ENCODE data around the gene GJC3. TPM values are rescaled to one million over a fixed set of nuclear protein-coding genes. Genes with fewer than 3 reads are reported as not detected.

GJC3 gene
- total and polyA plus RNA-seq, 2 donors from 2014 or later = 0.73 TPM; not detected in 1

- TF ChIP-seq CTCF (IDR thresholded peaks at IDR 0.05; ENCODE audit: borderline replicate concordance, extremely low read depth, insufficient read depth) = no peak
- H3K9ac ChIP-seq (ENCODE audit: low read length in 3 of 3) = peak overlapping the region in 1 of 3 donors; percentile 36
- no peak for FAIRE-seq
- H3K4me1 ChIP-seq (ENCODE audit: control insufficient read depth in 2 of 3, insufficient read depth in 2 of 3, low read depth in 1 of 3, low read length in 3 of 3) = peaks cover 0 to 4% (median 0%) of the 10 kb centered on the region in 3 donors
- peak overlapping the region in 1 of 3 donors; percentile 46 for H3K4me3 ChIP-seq (ENCODE audit: low read length in 3 of 3)
- no peak for DNase-seq
- intact Hi-C loops (cut with DNase I) = no loop called here
- H3K27me3 ChIP-seq (ENCODE audit: control insufficient read depth, insufficient read depth, low read length) = no peaks in the 10 kb centered on the region
- H3K36me3 ChIP-seq (ENCODE audit: control insufficient read depth in 2 of 3, insufficient read depth in 3 of 3, low read length in 3 of 3) = no peaks in the 10 kb centered on the region
- H3K27ac ChIP-seq (ENCODE audit: low read depth in 2 of 2, low read length in 2 of 2) = no peak overlapping the region
- no peaks in the 10 kb centered on the region for H3K9me3 ChIP-seq (ENCODE audit: control insufficient read depth in 2 of 3, insufficient read depth in 1 of 3, low read length in 3 of 3)
Observed at GRCh38 chr7:99929730-99930053, 272 bp upstream of the GJC3 start.

DNA sequence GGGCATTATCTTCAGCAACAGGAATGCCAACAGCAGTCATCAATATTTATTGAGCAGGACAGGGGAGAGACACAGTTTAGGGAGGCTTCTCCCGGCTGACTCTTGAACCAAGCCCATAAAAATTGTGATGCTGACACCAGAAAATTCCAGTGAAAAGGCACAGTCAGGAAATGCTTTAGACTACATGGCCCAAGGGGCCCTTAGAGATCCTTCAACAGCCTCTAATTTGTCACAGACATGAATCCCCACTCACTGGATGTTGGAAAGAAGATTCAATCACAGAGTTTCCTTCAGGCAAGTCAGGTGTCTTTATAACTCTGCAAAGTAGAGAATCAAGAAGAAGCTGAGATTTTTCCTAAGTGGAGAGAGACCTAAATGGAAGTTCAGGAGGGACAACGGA, 1.2 kb downstream of the GJC3 start:
- TF ChIP-seq CTCF (IDR thresholded peaks at IDR 0.05; ENCODE audit: borderline replicate concordance, extremely low read depth, insufficient read depth) = no peak
- intact Hi-C loops (cut with DNase I) = no loop called here
- no peaks in the 10 kb centered on the region for H3K27me3 ChIP-seq (ENCODE audit: control insufficient read depth, insufficient read depth, low read length)
- H3K4me3 ChIP-seq (ENCODE audit: low read length in 3 of 3) = no peak overlapping the region
- DNase-seq (no peak), FAIRE-seq (no peak)
- peaks cover 0 to 4% (median 0%) of the 10 kb centered on the region in 3 donors for H3K4me1 ChIP-seq (ENCODE audit: control insufficient read depth in 2 of 3, insufficient read depth in 2 of 3, low read depth in 1 of 3, low read length in 3 of 3)
- H3K9ac ChIP-seq (ENCODE audit: low read length in 3 of 3) = no peak overlapping the region
- H3K9me3 ChIP-seq (ENCODE audit: control insufficient read depth in 2 of 3, insufficient read depth in 1 of 3, low read length in 3 of 3) = no peaks in the 10 kb centered on the region
- H3K36me3 ChIP-seq (ENCODE audit: control insufficient read depth in 2 of 3, insufficient read depth in 3 of 3, low read length in 3 of 3) = no peaks in the 10 kb centered on the region
- H3K27ac ChIP-seq (ENCODE audit: low read depth in 2 of 2, low read length in 2 of 2) = no peak overlapping the region

DNA sequence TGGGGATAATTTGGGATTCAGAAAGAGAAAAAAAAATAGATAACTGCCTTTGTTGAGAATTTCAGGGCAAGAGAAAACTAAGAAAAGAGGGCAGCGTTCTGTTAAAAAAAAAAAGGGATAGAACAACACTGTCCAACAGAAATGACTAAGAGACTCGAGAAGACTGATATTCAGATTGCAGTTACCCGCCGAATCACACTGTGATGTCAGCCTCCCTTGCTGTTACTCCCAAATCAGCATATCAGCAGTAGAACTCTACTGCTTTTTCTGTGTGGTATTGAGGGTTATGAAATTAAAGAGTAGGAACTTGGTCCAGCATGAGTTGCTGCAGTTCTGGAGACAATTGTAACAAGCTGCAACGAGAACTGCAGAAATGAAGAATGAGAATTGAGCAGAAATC, 1.9 kb downstream of the GJC3 start:
- Histone ChIP-seq H3K4me3 (ENCODE audit: low read length in 3 of 3) (no peak overlapping the region), H3K4me1 (ENCODE audit: control insufficient read depth in 2 of 3, insufficient read depth in 2 of 3, low read depth in 1 of 3, low read length in 3 of 3) (peaks cover 0 to 4% (median 0%) of the 10 kb centered on the region in 3 donors), H3K9me3 (ENCODE audit: control insufficient read depth in 2 of 3, insufficient read depth in 1 of 3, low read length in 3 of 3) (no peaks in the 10 kb centered on the region), H3K36me3 (ENCODE audit: control insufficient read depth in 2 of 3, insufficient read depth in 3 of 3, low read length in 3 of 3) (no peaks in the 10 kb centered on the region), H3K27ac (ENCODE audit: low read depth in 2 of 2, low read length in 2 of 2) (no peak overlapping the region), H3K27me3 (ENCODE audit: control insufficient read depth, insufficient read depth, low read length) (no peaks in the 10 kb centered on the region), H3K9ac (ENCODE audit: low read length in 3 of 3) (no peak overlapping the region)
- FAIRE-seq (no peak), DNase-seq (no peak)
- intact Hi-C loops (cut with DNase I) = no loop called here
- no peak for TF ChIP-seq CTCF (IDR thresholded peaks at IDR 0.05; ENCODE audit: borderline replicate concordance, extremely low read depth, insufficient read depth)

GRCh38 chr7:99926321-99926720, 3.1 kb downstream of the GJC3 start:
- no peak for TF ChIP-seq CTCF (IDR thresholded peaks at IDR 0.05; ENCODE audit: borderline replicate concordance, extremely low read depth, insufficient read depth)
- intact Hi-C loops (cut with DNase I) = no loop called here
- Histone ChIP-seq H3K9ac (ENCODE audit: low read length in 3 of 3) (no peak overlapping the region), H3K9me3 (ENCODE audit: control insufficient read depth in 2 of 3, insufficient read depth in 1 of 3, low read length in 3 of 3) (no peaks in the 10 kb centered on the region), H3K27ac (ENCODE audit: low read depth in 2 of 2, low read length in 2 of 2) (no peak overlapping the region), H3K4me1 (ENCODE audit: control insufficient read depth in 2 of 3, insufficient read depth in 2 of 3, low read depth in 1 of 3, low read length in 3 of 3) (peaks cover 0 to 4% (median 0%) of the 10 kb centered on the region in 3 donors), H3K27me3 (ENCODE audit: control insufficient read depth, insufficient read depth, low read length) (no peaks in the 10 kb centered on the region), H3K4me3 (ENCODE audit: low read length in 3 of 3) (no peak overlapping the region), H3K36me3 (ENCODE audit: control insufficient read depth in 2 of 3, insufficient read depth in 3 of 3, low read length in 3 of 3) (no peaks in the 10 kb centered on the region)
- no peak for DNase-seq
- FAIRE-seq = no peak
